Natural killer cell (primary cell): ENCODE results near the gene GPR137B. TPM values are rescaled to one million over a fixed set of nuclear protein-coding genes. Genes with fewer than 3 reads are reported as not detected.

Experiments
- ATAC-seq, 3 donors: fragments of 150-1000 bp in 2 of 3; fragments of 200-7000 bp in 1 of 3; cut with Tn5 transposase; 1 replicate in 1 of 3; 2 replicates in 2 of 3; pipeline ENCODE4 v1.10.0; 2021; ENCODE audit warnings: mild to moderate bottlenecking in 2 of 3, moderate library complexity in 2 of 3
- DNase-seq, 2 donors: peaks; one replicate each; pipeline versions ENCODE4 v3.0.0 to v3.0.0-alpha.2; 2013 to 2021; ENCODE audit warnings: mixed read lengths in 1 of 2
- H3K27ac ChIP-seq: one replicate; pipeline ENCODE4 v1.5.1; 2013; ENCODE audit warnings: mild to moderate bottlenecking, low read length
- H3K27me3 ChIP-seq: one replicate; pipeline ENCODE4 v1.6.1; 2013; ENCODE audit warnings: low read length; ENCODE audit not compliant: control insufficient read depth, insufficient read depth
- H3K36me3 ChIP-seq: one replicate; pipeline ENCODE4 v1.6.1; 2013; ENCODE audit warnings: low read length; ENCODE audit not compliant: control insufficient read depth, insufficient read depth
- H3K4me1 ChIP-seq: one replicate; pipeline ENCODE4 v1.6.1; 2013; ENCODE audit warnings: low read length; ENCODE audit not compliant: control insufficient read depth, insufficient read depth
- H3K4me3 ChIP-seq: one replicate; pipeline ENCODE4 v1.5.1; 2013; ENCODE audit warnings: low read length
- H3K9me3 ChIP-seq: one replicate; pipeline ENCODE4 v1.6.1; 2013; ENCODE audit warnings: low read length; ENCODE audit not compliant: control insufficient read depth, insufficient read depth
- H3K27ac Mint-ChIP-seq, 2 donors: one replicate each; pipeline ENCODE4 v1.8.0; 2022; ENCODE audit warnings: mild to moderate bottlenecking in 2 of 2, mixed read lengths in 2 of 2, moderate library complexity in 1 of 2
- H3K27me3 Mint-ChIP-seq, 2 donors: one replicate each; pipeline ENCODE4 v1.8.0; 2022; ENCODE audit warnings: low read depth in 2 of 2, mixed read lengths in 2 of 2
- H3K36me3 Mint-ChIP-seq: one replicate; pipeline ENCODE4 v1.8.0; 2022; ENCODE audit warnings: mixed read lengths
- H3K4me1 Mint-ChIP-seq, 2 donors: one replicate each; pipeline ENCODE4 v1.8.0; 2022; ENCODE audit warnings: mixed read lengths in 2 of 2
- H3K4me3 Mint-ChIP-seq: one replicate; pipeline ENCODE4 v1.8.0; 2022; ENCODE audit warnings: mild to moderate bottlenecking, moderate library complexity, mixed read lengths
- H3K9me3 Mint-ChIP-seq, 2 donors: one replicate each; pipeline ENCODE4 v1.8.0; 2022; ENCODE audit warnings: mixed read lengths in 2 of 2
- CTCF ChIP-seq: fragments of 200-600 bp; IDR thresholded peaks from one replicate; pipeline ENCODE4 v1.8.0; 2022; ENCODE audit warnings: antibody characterized with exemption
- WGBS: methylation state at CpG from one replicate; pipeline ENCODE4 v1.1.7; 2013; ENCODE audit warnings: missing lambda C conversion rate; ENCODE audit not compliant: insufficient coverage; 5-methylcytosine and 5-hydroxymethylcytosine counted together
- intact Hi-C: fragments of 100-400 bp; cut with micrococcal nuclease; formaldehyde crosslinking; loops from one replicate; pipeline ENCODE4 v1.14.2; 2022
- total RNA-seq, 4 donors: library from RNA; stranded (reverse); fragments of 120-200 nt in 1 of 4; gene quantifications; one replicate each; pipeline versions ENCODE4 v1.2.3 to v1.2.4, GENCODE V29; 2013 to 2022

The GPR137B gene
- total RNA-seq, 3 donors from 2014 or later (not counting 1 experiment from before 2014, with no cell fraction given), result 13.3 to 13.8 (median 13.5) TPM

GRCh38 chr1:236257216-236257615, 114.9 kb downstream of the GPR137B start:
- intact Hi-C loops, result no loop called here
- H3K4me3 Mint-ChIP-seq, result no peak overlapping the region
- Histone ChIP-seq H3K27me3 (no peaks in the 10 kb centered on the region), H3K27ac (no peak overlapping the region), H3K4me1 (no peaks in the 10 kb centered on the region), H3K36me3 (peaks cover 4% of the 10 kb centered on the region), H3K4me3 (no peak overlapping the region), H3K9me3 (peaks cover 5% of the 10 kb centered on the region)
- DNase-seq (no peak), ATAC-seq (no peak)
- H3K9me3 Mint-ChIP-seq, result peaks cover 6 to 20% of the 10 kb centered on the region in 2 donors
- H3K36me3 Mint-ChIP-seq, result peaks cover 32% of the 10 kb centered on the region
- no peaks in the 10 kb centered on the region for H3K27me3 Mint-ChIP-seq
- peaks cover 0 to 20% of the 10 kb centered on the region in 2 donors for H3K4me1 Mint-ChIP-seq
- no peak for TF ChIP-seq CTCF
- H3K27ac Mint-ChIP-seq, result no peak overlapping the region

- peaks cover 0 to 20% of the 10 kb centered on the region in 2 donors for H3K4me1 Mint-ChIP-seq
- peaks cover 6 to 21% of the 10 kb centered on the region in 2 donors for H3K9me3 Mint-ChIP-seq
- H3K4me3 ChIP-seq, result no peak overlapping the region
- no peaks in the 10 kb centered on the region for H3K27me3 Mint-ChIP-seq
- H3K27ac Mint-ChIP-seq, result no peak overlapping the region
- 100% methylated on average over 2 of the region's 4 CpGs for WGBS
- peaks cover 32% of the 10 kb centered on the region for H3K36me3 Mint-ChIP-seq
- no peak overlapping the region for H3K4me3 Mint-ChIP-seq
- H3K36me3 ChIP-seq, result peaks cover 2% of the 10 kb centered on the region
- no peak overlapping the region for H3K27ac ChIP-seq
- TF ChIP-seq CTCF, result no peak
- DNase-seq, result no peak
- H3K9me3 ChIP-seq, result peaks cover 5% of the 10 kb centered on the region
- intact Hi-C loops, result no loop called here
- no peaks in the 10 kb centered on the region for H3K4me1 ChIP-seq
- ATAC-seq, result no peak
- no peaks in the 10 kb centered on the region for H3K27me3 ChIP-seq
Observed at GRCh38 chr1:236258114-236258622, 115.8 kb downstream of the GPR137B start.

Other genes with a start within 250 kb of the GPR137B start
- under 1 TPM; 0.32 to 0.92 (median 0.85) TPM for gene NID1, start 77.4 kb upstream of the GPR137B start, total RNA-seq
- 10 to 100 TPM; 14.7 to 17.8 (median 16.5) TPM for gene ERO1B, start 139.4 kb downstream of the GPR137B start, total RNA-seq